Measurements from ENCODE around the gene IGFBP1.
A peak's percentile ranks its signal among the peaks of the same experiment; 100 is the strongest.

Gene IGFBP1

DNA sequence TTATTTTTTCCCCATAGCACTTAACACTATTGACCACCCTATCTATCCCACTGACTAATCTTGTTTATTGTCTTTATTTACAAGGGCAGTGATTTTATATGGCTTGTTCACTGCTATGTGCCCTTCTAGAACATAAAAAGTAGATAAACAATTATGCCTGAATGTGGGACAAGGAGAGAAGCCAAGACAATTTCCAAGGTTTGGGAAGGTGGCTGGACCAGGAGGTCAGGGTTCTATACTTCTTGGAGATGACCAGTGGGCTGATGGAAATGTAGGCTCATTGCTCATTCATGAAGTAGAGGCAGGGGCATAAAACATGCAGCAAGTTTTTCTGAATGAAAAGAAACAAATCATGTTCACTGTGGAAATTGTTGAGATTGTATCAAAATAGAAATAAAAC lies 21.3 kb downstream of the IGFBP1 start:
- DNase-seq (ENCODE audit: low read depth) = no peak

GRCh38 chr7:45910855-45911254 lies 22.6 kb downstream of the IGFBP1 start:
- DNase-seq (ENCODE audit: low read depth) = no peak

DNA sequence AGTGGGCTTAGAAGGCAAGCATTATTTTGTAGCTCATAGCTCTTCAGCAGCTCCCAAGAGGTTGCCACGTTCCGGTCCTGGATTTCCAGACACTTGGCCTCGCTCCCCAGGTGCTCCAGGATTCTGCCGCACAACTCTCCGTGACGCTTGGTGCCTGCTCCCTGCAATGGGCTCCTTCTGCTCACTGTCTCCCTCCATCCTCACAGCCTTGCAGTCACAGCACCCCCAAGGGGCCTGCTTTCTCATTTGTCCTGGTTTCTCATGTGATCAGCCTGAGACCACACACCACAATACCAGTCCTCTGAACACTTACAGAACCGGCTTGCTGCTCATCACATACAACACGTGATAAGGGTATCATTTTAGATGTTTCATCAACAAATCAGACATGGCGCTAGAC lies 23.0 kb downstream of the IGFBP1 start:
- DNase-seq (ENCODE audit: low read depth) = no peak

- DNase-seq (ENCODE audit: low read depth) = no peak
Measured at GRCh38 chr7:45912972-45913371, 24.7 kb downstream of the IGFBP1 start.

DNA sequence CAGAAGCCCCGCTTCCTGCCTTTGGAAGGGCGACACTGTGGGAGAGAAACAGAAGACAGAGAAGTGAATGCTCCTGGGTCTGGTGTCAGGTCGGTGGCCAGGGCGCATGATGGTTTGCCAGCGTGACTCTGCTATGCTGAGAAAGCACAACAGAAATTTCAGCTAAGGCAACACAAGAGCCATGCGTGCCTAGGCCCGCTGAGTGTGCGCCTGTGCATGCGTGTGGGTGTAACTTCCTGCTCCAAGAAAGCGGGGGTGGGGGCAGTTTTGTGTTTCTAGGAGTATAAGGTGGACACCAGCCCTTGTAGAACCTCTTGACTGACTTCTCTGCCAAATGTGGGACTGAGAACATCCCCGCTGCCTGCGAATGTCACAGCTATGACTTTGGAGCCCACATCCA lies 26.6 kb downstream of the IGFBP1 start:
- DNase-seq (ENCODE audit: low read depth) = no peak

DNA sequence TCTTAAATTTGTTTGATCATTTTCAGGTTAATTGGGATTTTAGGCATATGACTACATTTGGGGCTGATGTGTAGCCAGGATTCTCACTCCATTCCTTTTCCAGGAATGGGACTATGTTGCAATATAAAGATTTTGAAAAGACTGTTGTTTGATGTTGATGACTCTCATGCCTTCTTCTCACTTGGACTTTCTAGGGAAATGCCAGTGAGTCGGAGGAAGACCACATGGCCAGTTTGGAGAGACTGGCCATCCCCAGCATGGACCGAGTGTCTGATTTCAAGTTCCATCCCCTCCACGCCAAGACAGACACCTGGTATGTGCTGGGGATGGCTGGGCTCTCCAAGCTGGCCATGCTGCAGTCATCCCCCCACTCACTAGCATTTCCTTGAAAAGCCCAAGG lies 27.3 kb downstream of the IGFBP1 start:
- DNase-seq (ENCODE audit: low read depth) = no peak

- DNase-seq (ENCODE audit: low read depth) = no peak
Measured at GRCh38 chr7:45917064-45917463, 28.8 kb downstream of the IGFBP1 start.

- peak; percentile 50 for DNase-seq (ENCODE audit: low read depth)
Measured at GRCh38 chr7:45917658-45918057, 29.4 kb downstream of the IGFBP1 start.

DNA sequence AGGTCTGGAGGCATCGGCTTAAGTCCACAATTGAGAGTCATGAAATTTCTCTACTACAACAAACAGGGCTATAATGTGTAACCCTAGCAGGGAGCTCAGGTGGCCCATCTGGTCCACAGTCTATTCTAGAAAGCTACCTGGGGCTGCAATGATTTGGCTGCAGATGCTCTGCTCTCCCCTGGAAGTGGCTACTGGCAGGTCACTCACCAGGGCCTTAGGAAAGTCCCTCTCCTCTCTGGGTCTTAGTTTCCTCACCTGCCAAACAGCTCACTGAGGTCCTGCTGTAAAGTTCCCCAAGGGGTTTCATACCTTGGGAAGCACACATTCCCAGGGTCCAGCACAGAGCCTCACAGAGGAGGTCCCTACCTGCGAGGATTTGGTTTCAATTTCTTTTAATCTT lies 30.3 kb downstream of the IGFBP1 start:
- DNase-seq (ENCODE audit: low read depth) = no peak

DNA sequence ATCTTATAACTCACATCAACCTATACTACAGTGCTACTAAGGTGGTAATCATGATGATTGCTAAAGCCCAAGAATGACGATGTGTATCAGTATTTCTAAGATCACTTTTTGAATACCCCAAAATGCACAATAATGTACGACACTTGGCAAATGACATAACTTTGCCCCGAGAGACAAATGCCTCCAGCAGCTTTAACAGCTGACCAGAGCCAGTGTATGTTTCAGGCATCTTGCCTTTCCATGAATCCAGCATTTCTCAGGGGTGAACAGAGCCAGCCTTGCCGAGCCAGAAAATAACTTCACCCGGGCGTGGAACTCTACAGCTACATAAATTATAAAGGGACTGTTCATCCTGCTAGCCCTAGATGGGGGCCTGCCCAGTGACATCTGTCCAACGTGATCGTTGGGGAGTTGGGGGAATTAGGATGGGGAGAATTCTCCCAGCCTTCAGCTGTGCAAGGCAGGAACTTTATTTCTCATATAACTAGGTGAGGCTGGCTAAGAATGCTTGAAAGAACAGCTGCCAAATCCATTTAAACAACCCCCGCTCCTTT lies 31.0 kb downstream of the IGFBP1 start:
- DNase-seq (ENCODE audit: low read depth) = no peak

DNA sequence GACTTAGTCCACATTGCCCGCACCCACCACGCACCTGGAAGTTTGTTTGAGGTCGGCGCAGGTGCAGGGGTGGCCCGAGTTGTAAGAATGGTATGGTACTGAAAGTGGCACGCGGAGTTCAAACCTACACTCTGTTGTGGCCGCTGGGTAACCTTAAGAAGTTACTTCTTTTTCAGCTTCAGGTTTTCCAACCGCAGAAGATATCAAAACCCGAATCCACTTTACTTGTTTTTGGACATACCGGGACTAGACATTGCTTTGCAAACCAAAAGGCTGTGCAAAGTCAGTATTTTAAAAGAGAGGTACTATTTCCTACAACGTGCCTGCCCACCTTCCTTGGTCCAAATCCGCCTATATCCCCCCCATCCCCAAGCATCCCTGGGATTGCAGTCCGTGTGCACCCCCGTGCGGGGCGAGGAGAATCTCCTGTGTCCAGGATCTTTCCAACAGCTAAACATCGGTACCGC lies 31.7 kb downstream of the IGFBP1 start:
- no peak for DNase-seq (ENCODE audit: low read depth)

DNA sequence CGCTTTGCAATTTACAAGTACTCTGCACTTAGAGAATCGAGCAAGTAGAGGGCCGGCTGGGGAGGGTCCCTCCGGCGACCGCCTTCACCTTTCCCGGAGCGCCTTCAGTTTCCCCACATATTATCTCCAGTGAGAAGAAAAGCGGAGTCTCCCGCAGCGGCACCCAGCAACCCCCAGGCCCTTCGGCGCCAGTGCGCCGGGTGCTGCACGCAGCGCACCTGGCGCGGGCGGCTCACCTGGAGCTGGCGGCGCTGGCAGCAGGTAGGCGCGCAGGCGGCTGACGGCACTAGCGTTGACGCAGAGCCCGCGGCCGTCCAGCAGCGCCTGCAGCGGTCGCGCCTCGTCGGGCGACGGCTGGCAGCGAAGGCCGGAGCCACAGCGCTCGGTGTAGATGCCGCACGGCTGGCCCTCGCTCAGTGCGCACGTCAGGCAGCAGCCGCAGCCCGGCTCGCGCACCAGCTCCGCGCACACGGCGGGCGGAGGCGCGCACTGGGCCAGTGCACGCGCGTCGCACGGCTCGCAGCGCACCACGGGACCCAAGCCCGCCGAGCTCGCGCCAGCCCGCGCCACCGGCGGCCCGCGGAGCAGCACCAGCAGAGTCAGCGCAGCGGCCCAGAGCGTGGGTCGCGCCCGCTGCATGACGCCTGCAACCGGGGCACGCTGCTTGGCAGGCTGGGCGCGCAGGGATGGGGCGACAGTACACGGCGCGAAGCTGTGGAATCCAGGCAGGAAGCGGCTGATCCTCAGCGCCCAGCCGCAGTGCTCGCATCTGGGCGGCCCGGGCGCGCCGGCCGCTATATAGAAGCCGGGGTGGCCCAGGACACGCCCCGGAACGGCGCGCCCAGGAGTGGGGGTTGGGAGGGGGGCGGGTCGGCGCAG lies 32.5 kb downstream of the IGFBP1 start, which contains the start of gene IGFBP3:
TSS of gene IGFBP3 (minus strand) at position 771 of the 879 bp plus-strand sequence. CDS start at position 639, 132 bp downstream.
- peak; percentile 59 for DNase-seq (ENCODE audit: low read depth)

- DNase-seq (ENCODE audit: low read depth) = no peak
Measured at GRCh38 chr7:45921381-45921698, 33.1 kb downstream of the IGFBP1 start.

GRCh38 chr7:45921699-45922519 lies 33.6 kb downstream of the IGFBP1 start:
- peak; percentile 65 for DNase-seq (ENCODE audit: low read depth)

DNA sequence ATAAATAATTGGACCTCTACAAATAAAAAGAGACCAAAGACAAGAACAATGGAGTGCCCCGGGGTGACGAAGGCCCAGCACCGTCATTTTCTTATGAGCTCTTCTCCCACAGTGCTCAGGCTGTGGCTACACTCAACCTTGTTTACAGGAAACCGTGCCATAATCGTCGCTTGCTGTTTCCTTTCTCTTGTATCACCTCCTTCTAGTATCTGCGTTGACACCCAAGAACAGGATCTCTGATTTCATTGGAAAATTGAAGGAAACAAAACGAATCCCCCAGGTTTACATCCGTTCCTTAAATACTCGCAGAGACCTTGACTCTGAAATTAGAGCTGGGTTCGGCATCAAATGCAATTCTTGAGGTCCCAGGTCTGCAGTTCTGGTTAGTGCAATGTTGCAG lies 34.5 kb downstream of the IGFBP1 start:
- no peak for DNase-seq (ENCODE audit: low read depth)

DNA sequence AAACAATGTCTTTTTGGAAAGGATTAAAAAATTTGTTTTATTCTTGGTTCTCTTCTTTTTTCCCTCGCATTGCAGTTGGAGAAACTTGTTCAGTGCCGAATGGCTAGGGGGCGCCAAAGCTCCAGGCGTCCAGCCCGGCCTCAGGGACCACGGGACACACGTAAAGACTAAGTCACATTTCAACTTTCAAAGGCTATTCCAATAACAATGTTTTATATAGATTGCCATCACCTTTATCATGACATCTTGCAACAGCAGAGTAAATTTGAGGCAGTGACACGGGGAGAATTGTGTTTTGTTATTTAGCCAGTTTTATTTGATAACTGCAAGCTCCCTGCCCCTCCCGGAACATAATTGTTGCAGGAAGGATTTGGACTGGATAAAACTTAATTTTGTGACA lies 35.0 kb downstream of the IGFBP1 start:
- peak; percentile 58 for DNase-seq (ENCODE audit: low read depth)

DNA sequence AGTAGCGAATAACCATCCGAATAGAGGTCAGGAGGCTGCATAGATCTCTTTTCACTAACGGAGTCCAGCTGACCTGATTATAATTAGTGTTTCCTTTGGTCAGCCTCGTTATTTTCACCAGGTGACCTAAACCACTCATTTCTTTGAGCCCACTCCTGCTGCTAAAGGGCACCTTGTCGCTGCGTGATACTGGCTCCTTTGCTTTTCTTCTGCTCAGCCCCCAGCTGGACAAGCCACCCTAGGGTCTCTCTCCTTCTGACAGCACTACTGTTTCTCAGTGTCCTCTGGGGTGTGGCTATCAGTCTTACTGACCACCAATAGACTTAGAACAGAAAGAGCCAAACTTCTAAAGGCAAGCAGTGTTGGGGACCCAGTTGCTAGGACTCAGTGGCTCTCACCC lies 35.5 kb downstream of the IGFBP1 start:
- DNase-seq (ENCODE audit: low read depth) = no peak

DNA sequence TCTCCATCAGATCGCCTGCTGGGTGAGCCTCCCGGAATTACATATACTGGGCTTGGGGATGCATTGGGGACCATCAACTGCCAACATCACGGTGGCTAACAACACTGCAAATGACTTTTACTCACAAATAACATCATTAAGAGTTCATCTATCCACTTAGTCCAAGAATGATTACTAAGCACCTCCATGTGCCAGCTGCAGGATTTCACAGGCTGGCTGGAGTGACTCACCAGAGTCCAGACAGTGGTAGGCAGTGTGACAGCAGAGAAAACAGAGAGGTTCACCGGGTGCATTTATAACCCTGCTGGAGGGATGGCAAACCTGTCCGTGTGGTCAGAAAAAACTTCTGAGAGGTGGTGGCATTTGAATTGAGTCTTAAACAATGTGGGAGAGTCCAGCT lies 36.0 kb downstream of the IGFBP1 start:
- DNase-seq (ENCODE audit: low read depth) = peak; percentile 65

- no peak for DNase-seq (ENCODE audit: low read depth)
Measured at GRCh38 chr7:45927721-45928120, 39.4 kb downstream of the IGFBP1 start.

DNA sequence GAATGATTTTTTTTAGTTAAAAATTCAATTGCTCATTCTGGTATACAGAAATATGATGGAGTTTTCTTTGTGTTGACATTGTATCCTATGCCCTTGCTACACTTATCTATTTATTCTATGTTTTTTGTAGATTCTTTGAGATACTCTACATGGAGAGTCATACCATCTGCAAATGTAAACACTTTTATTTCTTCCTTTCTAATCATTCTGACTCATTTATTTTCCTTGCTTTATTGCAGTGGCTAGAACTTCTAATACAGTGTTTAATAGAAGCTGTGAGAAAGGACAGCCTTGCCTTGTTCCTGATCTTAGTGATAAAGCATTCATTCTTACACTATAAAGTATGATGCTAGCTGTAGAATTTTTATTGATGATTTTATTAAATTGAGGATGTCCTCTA lies 42.7 kb downstream of the IGFBP1 start:
- no peak for DNase-seq (ENCODE audit: low read depth)

- no peak for DNase-seq (ENCODE audit: low read depth)
Measured at GRCh38 chr7:45937301-45937700, 49.0 kb downstream of the IGFBP1 start.

DNA sequence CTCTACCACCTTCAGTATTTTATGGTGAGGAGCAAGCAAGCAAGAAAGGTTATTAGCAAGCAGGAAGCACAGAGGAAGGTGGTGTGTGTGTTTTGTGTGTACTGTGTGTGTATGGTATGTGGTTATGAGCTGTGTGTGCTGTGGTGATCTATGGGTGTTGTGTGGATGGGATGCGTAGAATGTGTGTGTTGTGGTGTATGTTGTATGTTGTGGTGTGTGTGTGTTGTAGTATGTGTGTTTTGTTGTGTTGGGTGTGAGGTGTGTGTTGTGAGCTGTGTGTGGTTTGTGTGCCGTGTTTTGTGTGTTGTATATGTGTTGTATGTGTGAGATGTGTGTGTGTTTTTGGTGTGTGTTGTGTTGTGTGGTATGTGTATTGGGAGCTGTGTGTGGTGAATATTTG lies 49.6 kb downstream of the IGFBP1 start:
- DNase-seq (ENCODE audit: low read depth) = no peak
